Caco-2 (cell line): Measurements from ENCODE around the gene EXOC6B. TPM values are rescaled to one million over a fixed set of nuclear protein-coding genes. Genes with fewer than 3 reads are reported as not detected.
A peak's percentile ranks its signal among the peaks of the same experiment; 100 is the strongest.

Experiments used
- BruUV-seq: library from RNA; stranded (reverse); fragments of 400-500 nt; replicated peaks from 2 replicates; lab custom pipeline; 2021; lab: Mats Ljungman, UMichigan
- CTCF ChIA-PET: fragments of 300-600 bp; sonication (Branson Sonifier 250); formaldehyde crosslinking; loops from one replicate; lab custom pipeline; 2022; ENCODE audit warnings: antibody characterized with exemption; lab: Charles Lee
- POLR2A ChIA-PET: fragments of 300-600 bp; sonication (Branson Sonifier 250); formaldehyde crosslinking; loops from one replicate; lab custom pipeline; 2022; ENCODE audit warnings: antibody characterized with exemption; lab: Charles Lee
- DNase-seq, 2 experiments: peaks; one replicate each; pipeline versions ENCODE4 v3.0.0 to v3.0.0-alpha.2; 2020 to 2022
- H3K27me3 ChIP-seq: replicated peaks from 2 replicates; pipeline ENCODE4 v1.6.0; 2011; ENCODE audit warnings: low read length; ENCODE audit not compliant: control insufficient read depth, insufficient read depth
- H3K36me3 ChIP-seq: 2 replicates; pipeline ENCODE4 v1.5.1; 2011; ENCODE audit warnings: low read length; ENCODE audit not compliant: control insufficient read depth, insufficient read depth
- H3K4me1 ChIP-seq: fragments of 250-450 bp; sonication (Bioruptor Pico); 2 replicates; pipeline ENCODE4 v1.5.1; 2020; ENCODE audit warnings: mild to moderate bottlenecking
- H3K4me3 ChIP-seq: 2 replicates; pipeline ENCODE4 v1.5.1; 2011; ENCODE audit warnings: low read depth, mild to moderate bottlenecking, control low read depth, low read length
- H3K9me3 ChIP-seq: fragments of 250-450 bp; sonication (Bioruptor Pico); 2 replicates; pipeline ENCODE4 v1.5.1; 2020; ENCODE audit warnings: mild to moderate bottlenecking, moderate library complexity
- H3K27ac Mint-ChIP-seq: one replicate; pipeline ENCODE4 v1.8.0; 2022; ENCODE audit warnings: mixed read lengths; ENCODE audit not compliant: unreplicated experiment
- H3K27me3 Mint-ChIP-seq: one replicate; pipeline ENCODE4 v1.8.0; 2022; ENCODE audit warnings: mixed read lengths; ENCODE audit not compliant: insufficient read depth, unreplicated experiment
- H3K36me3 Mint-ChIP-seq: one replicate; pipeline ENCODE4 v1.8.0; 2022; ENCODE audit warnings: mild to moderate bottlenecking, mixed read lengths; ENCODE audit not compliant: insufficient read depth, unreplicated experiment
- H3K4me1 Mint-ChIP-seq: one replicate; pipeline ENCODE4 v1.8.0; 2022; ENCODE audit warnings: low read depth, mixed read lengths; ENCODE audit not compliant: unreplicated experiment
- H3K4me3 Mint-ChIP-seq: one replicate; pipeline ENCODE4 v1.8.0; 2022; ENCODE audit warnings: mild to moderate bottlenecking, moderate library complexity, mixed read lengths; ENCODE audit not compliant: unreplicated experiment
- H3K9me3 Mint-ChIP-seq: one replicate; pipeline ENCODE4 v1.8.0; 2022; ENCODE audit warnings: mixed read lengths; ENCODE audit not compliant: unreplicated experiment
- CTCF ChIP-seq, 2 experiments: fragments of 200-600 bp in 1 of 2; IDR thresholded peaks; 1 replicate in 1 of 2; 2 replicates in 1 of 2; pipeline versions ENCODE4 v1.5.1 to v1.8.0; 2011 to 2022; ENCODE audit warnings: antibody characterized with exemption in 1 of 2, control low read depth in 1 of 2, inconsistent platforms in 1 of 2, low read depth in 1 of 2, low read length in 1 of 2, mild to moderate bottlenecking in 1 of 2, moderate library complexity in 1 of 2; ENCODE audit not compliant: insufficient read depth in 1 of 2, severe bottlenecking in 1 of 2, unreplicated experiment in 1 of 2
- intact Hi-C: fragments of 100-400 bp; cut with micrococcal nuclease; formaldehyde crosslinking; loops from one replicate; pipeline ENCODE4 v1.10.0; 2022; ENCODE audit not compliant: unreplicated experiment
- total RNA-seq: library from RNA; stranded (reverse); gene quantifications from 2 replicates; pipeline ENCODE4 v1.2.3, GENCODE V29; 2022

Gene EXOC6B
- total RNA-seq, 1 experiment from 2014 or later, result 36.1 TPM

- H3K27me3 ChIP-seq, result no peaks in the 10 kb centered on the region; the same call in 1 of the 2 replicates
- Mint-ChIP-seq H3K4me1 (no peaks in the 10 kb centered on the region), H3K9me3 (no peaks in the 10 kb centered on the region), H3K4me3 (no peak overlapping the region), H3K27me3 (no peaks in the 10 kb centered on the region), H3K36me3 (no peaks in the 10 kb centered on the region), H3K27ac (no peak overlapping the region)
- no peaks in the 10 kb centered on the region for H3K36me3 ChIP-seq
- TF ChIP-seq CTCF (IDR thresholded peaks at IDR 0.05; ENCODE audit: insufficient read depth in 1 of 2, low read depth in 1 of 2, low read length in 1 of 2, severe bottlenecking in 1 of 2, unreplicated experiment in 1 of 2), result no peak
- ChIA-PET POLR2A (no interaction called here), CTCF (no interaction called here)
- H3K4me3 ChIP-seq, result no peak overlapping the region
- H3K4me1 ChIP-seq, result no peaks in the 10 kb centered on the region
- intact Hi-C loops, result no loop called here
- BruUV-seq, result no TSS peak
- peak in 1 of 2 experiments; percentile 26 for DNase-seq
- peaks cover under 1% of the 10 kb centered on the region; the same call in 1 of the 2 replicates for H3K9me3 ChIP-seq
Observed at GRCh38 chr2:72127401-72128058, 698.3 kb downstream of the EXOC6B start.

GRCh38 chr2:72126186-72127100 is 699.4 kb downstream of the EXOC6B start:
- no peak overlapping the region for H3K27ac Mint-ChIP-seq
- H3K9me3 Mint-ChIP-seq, result no peaks in the 10 kb centered on the region
- peak in 1 of 2 experiments; percentile 11 for DNase-seq
- H3K4me1 Mint-ChIP-seq, result no peaks in the 10 kb centered on the region
- Histone ChIP-seq H3K9me3 (peaks cover 5% of the 10 kb centered on the region; the same call in 1 of the 2 replicates), H3K27me3 (no peaks in the 10 kb centered on the region; the same call in 1 of the 2 replicates), H3K36me3 (no peaks in the 10 kb centered on the region), H3K4me1 (no peaks in the 10 kb centered on the region), H3K4me3 (no peak overlapping the region)
- no TSS peak for BruUV-seq
- no peak for TF ChIP-seq CTCF (IDR thresholded peaks at IDR 0.05; ENCODE audit: insufficient read depth in 1 of 2, low read depth in 1 of 2, low read length in 1 of 2, severe bottlenecking in 1 of 2, unreplicated experiment in 1 of 2)
- intact Hi-C loops, result no loop called here
- no peaks in the 10 kb centered on the region for H3K27me3 Mint-ChIP-seq
- no peak overlapping the region for H3K4me3 Mint-ChIP-seq
- no peaks in the 10 kb centered on the region for H3K36me3 Mint-ChIP-seq
- ChIA-PET POLR2A (no interaction called here), CTCF (no interaction called here)

Other genes with a start within 250 kb of the EXOC6B start
- gene SPR, start 61.4 kb upstream of the EXOC6B start, total RNA-seq, result 49.6 and 51.5 TPM in 2 replicates
- gene EMX1, start 91.5 kb upstream of the EXOC6B start, total RNA-seq, result 2.6 and 3.6 TPM in 2 replicates
- gene SFXN5, start 245.7 kb upstream of the EXOC6B start, total RNA-seq, result 26.8 and 31.3 TPM in 2 replicates